H1 (cell line): ENCODE data around the gene MAVS. TPM values are rescaled to one million over a fixed set of nuclear protein-coding genes. Genes with fewer than 3 reads are reported as not detected.

Experiments
- CTCF ChIA-PET: fragments of 300-600 bp; sonication (Branson Sonifier 250); formaldehyde crosslinking; loops from one replicate; lab custom pipeline; 2021; ENCODE audit not compliant: partially characterized antibody; lab: Charles Lee
- POLR2A ChIA-PET: fragments of 300-600 bp; sonication (Branson Sonifier 250); formaldehyde crosslinking; loops from one replicate; lab custom pipeline; 2021; ENCODE audit warnings: inconsistent platforms; ENCODE audit not compliant: partially characterized antibody; lab: Charles Lee
- DNase-seq, 2 experiments: peaks; one replicate each; pipeline versions ENCODE4 v3.0.0 to v3.0.0-alpha.2; 2010 to 2022; ENCODE audit warnings: low spot score in 2 of 2, low read depth in 1 of 2, mixed read lengths in 1 of 2
- FAIRE-seq: peaks from 2 replicates; lab custom pipeline; 2011; peaks lifted over from hg19 to GRCh38; lab: Jason Lieb, UNC
- H2AFZ ChIP-seq: 2 replicates; pipeline ENCODE4 v1.8.1; 2012; ENCODE audit warnings: low read length, inconsistent platforms
- H2AK5ac ChIP-seq: 2 replicates; pipeline ENCODE4 v1.6.1; 2013; ENCODE audit warnings: low read depth, low read length
- H2BK120ac ChIP-seq: replicated peaks from 2 replicates; pipeline ENCODE3; 2013; ENCODE audit warnings: low read depth, low read length, inconsistent platforms
- H2BK12ac ChIP-seq: 2 replicates; pipeline ENCODE4 v1.6.1; 2013; ENCODE audit warnings: low read depth, low read length
- H2BK15ac ChIP-seq: 2 replicates; pipeline ENCODE4 v1.6.1; 2013; ENCODE audit warnings: low read length
- H2BK20ac ChIP-seq: 2 replicates; pipeline ENCODE4 v1.6.1; 2013; ENCODE audit warnings: low read length
- H2BK5ac ChIP-seq: 2 replicates; pipeline ENCODE4 v1.6.1; 2013; ENCODE audit warnings: low read depth, low read length
- H3K14ac ChIP-seq: 2 replicates; pipeline ENCODE4 v1.6.1; 2013; ENCODE audit warnings: inconsistent platforms; ENCODE audit not compliant: insufficient read length
- H3K18ac ChIP-seq: 2 replicates; pipeline ENCODE4 v1.6.1; 2013; ENCODE audit warnings: low read length; ENCODE audit errors: extremely low read depth
- H3K23ac ChIP-seq: 2 replicates; pipeline ENCODE4 v1.6.1; 2013; ENCODE audit warnings: inconsistent platforms; ENCODE audit not compliant: insufficient read length
- H3K23me2 ChIP-seq: 2 replicates; pipeline ENCODE4 v1.6.1; 2013; ENCODE audit warnings: low read depth, low read length
- H3K27ac ChIP-seq: 2 replicates; pipeline ENCODE4 v1.6.1; 2011; ENCODE audit warnings: low read depth, low read length, inconsistent platforms
- H3K27me3 ChIP-seq, 4 experiments: replicated peaks in 1 of 4; 1 replicate in 1 of 4; 2 replicates in 3 of 4; pipeline versions ENCODE4 v1.6.1 to v1.8.1; 2011 to 2013; ENCODE audit warnings: low read length in 3 of 4, mild to moderate bottlenecking in 3 of 4, inconsistent platforms in 2 of 4, mixed read lengths in 2 of 4, moderate library complexity in 1 of 4; ENCODE audit not compliant: control insufficient read depth in 3 of 4, insufficient read depth in 3 of 4; ENCODE audit errors: extremely low read depth in 1 of 4
- H3K36me3 ChIP-seq, 4 experiments: 2 replicates each; pipeline versions ENCODE4 v1.6.1 to v1.8.1; 2011 to 2013; ENCODE audit warnings: mild to moderate bottlenecking in 4 of 4, low read length in 3 of 4, moderate library complexity in 2 of 4, control low read depth in 1 of 4, inconsistent platforms in 1 of 4; ENCODE audit not compliant: insufficient read depth in 4 of 4, control insufficient read depth in 2 of 4
- H3K4ac ChIP-seq: replicated peaks from 2 replicates; pipeline ENCODE3; 2013; ENCODE audit warnings: low read length, low read depth, mixed read lengths, inconsistent platforms; ENCODE audit not compliant: insufficient read length
- H3K4me1 ChIP-seq, 4 experiments: replicated peaks in 1 of 4; 1 replicate in 1 of 4; 2 replicates in 3 of 4; pipeline versions ENCODE4 v1.6.1 to v1.8.1; 2011 to 2013; ENCODE audit warnings: low read length in 3 of 4, inconsistent platforms in 2 of 4, mixed read lengths in 1 of 4; ENCODE audit not compliant: insufficient read depth in 4 of 4, control insufficient read depth in 3 of 4
- H3K4me2 ChIP-seq, 2 experiments: 2 replicates each; pipeline versions ENCODE4 v1.6.1 to v1.8.1; 2011 to 2013; ENCODE audit warnings: low read depth in 2 of 2, low read length in 2 of 2, control low read depth in 1 of 2, inconsistent platforms in 1 of 2, mild to moderate bottlenecking in 1 of 2; ENCODE audit not compliant: insufficient read depth in 1 of 2
- H3K4me3 ChIP-seq, 4 experiments: fragments of 200-600, 300-600 bp in 1 of 4; sonication (generic), shearing (Covaris generic), sonication (Bioruptor Twin) in 1 of 4; 2 replicates each; pipeline versions ENCODE4 v1.5.1 to v1.8.1; 2011 to 2016; ENCODE audit warnings: low read length in 4 of 4, low read depth in 3 of 4, control low read depth in 2 of 4, inconsistent platforms in 2 of 4, mild to moderate bottlenecking in 2 of 4, mixed read lengths in 1 of 4, moderate library complexity in 1 of 4; ENCODE audit not compliant: insufficient read depth in 2 of 4; ENCODE audit errors: extremely low read depth in 1 of 4
- H3K56ac ChIP-seq: replicated peaks from 2 replicates; pipeline ENCODE3; 2013; ENCODE audit warnings: low read depth, mild to moderate bottlenecking, mixed read lengths, low read length, inconsistent platforms; ENCODE audit not compliant: insufficient read length
- H3K79me1 ChIP-seq: 2 replicates; pipeline ENCODE4 v1.6.1; 2013; ENCODE audit warnings: low read depth, low read length, control low read depth
- H3K79me2 ChIP-seq, 2 experiments: 2 replicates each; pipeline versions ENCODE4 v1.6.1 to v1.8.1; 2012 to 2013; ENCODE audit warnings: low read length in 2 of 2, mild to moderate bottlenecking in 2 of 2, inconsistent platforms in 1 of 2; ENCODE audit not compliant: insufficient read depth in 2 of 2, control insufficient read depth in 1 of 2
- H3K9ac ChIP-seq, 4 experiments: replicated peaks in 1 of 4; 1 replicate in 1 of 4; 2 replicates in 3 of 4; pipeline versions ENCODE4 v1.6.1 to v1.8.1; 2011 to 2013; ENCODE audit warnings: low read depth in 3 of 4, low read length in 3 of 4, control low read depth in 2 of 4, mild to moderate bottlenecking in 2 of 4, moderate library complexity in 2 of 4, inconsistent platforms in 1 of 4; ENCODE audit errors: extremely low read depth in 1 of 4
- H3K9me3 ChIP-seq, 2 experiments: 2 replicates each; pipeline versions ENCODE4 v1.6.1 to v1.8.1; 2012 to 2013; ENCODE audit warnings: mild to moderate bottlenecking in 2 of 2, moderate library complexity in 2 of 2, control low read depth in 1 of 2, inconsistent platforms in 1 of 2, low read depth in 1 of 2, low read length in 1 of 2, mixed read lengths in 1 of 2; ENCODE audit not compliant: insufficient read depth in 2 of 2
- H4K20me1 ChIP-seq, 2 experiments: replicated peaks in 1 of 2; 2 replicates each; pipeline versions ENCODE3 to v1.8.1; 2011 to 2013; ENCODE audit warnings: inconsistent platforms in 2 of 2, low read length in 2 of 2, mild to moderate bottlenecking in 1 of 2; ENCODE audit not compliant: insufficient read depth in 2 of 2, control insufficient read depth in 1 of 2
- H4K5ac ChIP-seq: 2 replicates; pipeline ENCODE4 v1.6.1; 2013; ENCODE audit warnings: low read length, low read depth, mixed read lengths, inconsistent platforms; ENCODE audit not compliant: insufficient read length
- H4K8ac ChIP-seq: 2 replicates; pipeline ENCODE4 v1.8.0; 2013; ENCODE audit warnings: mild to moderate bottlenecking, moderate library complexity, low read length, inconsistent platforms; ENCODE audit not compliant: insufficient read depth; ENCODE audit errors: extremely low read depth
- H4K91ac ChIP-seq: replicated peaks from 2 replicates; pipeline ENCODE3; 2013; ENCODE audit warnings: low read length, mixed read lengths, inconsistent platforms; ENCODE audit not compliant: insufficient read length
- EZH2 ChIP-seq: fragments of 200-600 bp; sonication (generic); IDR thresholded peaks from 2 replicates; pipeline ENCODE4 v1.7.1; 2012; ENCODE audit warnings: low read depth, mild to moderate bottlenecking, moderate library complexity, low read length, inconsistent platforms; ENCODE audit not compliant: severe bottlenecking
- PHF8 ChIP-seq: fragments of 200-600 bp; sonication (generic); conservative IDR thresholded peaks from 2 replicates; pipeline ENCODE4 v1.7.1; 2012; ENCODE audit warnings: low read depth, mild to moderate bottlenecking, inconsistent platforms, low read length, moderate library complexity
- WGBS, 2 experiments: shearing (Covaris generic) in 1 of 2; methylation state at CpG; one replicate each; pipeline versions ENCODE4 v1.1.6 to v1.1.7; 2013 to 2015; ENCODE audit warnings: low lambda C conversion rate in 2 of 2, mixed read lengths in 2 of 2, inconsistent platforms in 1 of 2, low coverage in 1 of 2, missing lambda C conversion rate in 1 of 2; ENCODE audit not compliant: insufficient replicate concordance in 2 of 2, insufficient coverage in 1 of 2, insufficient read length in 1 of 2; ENCODE audit errors: extremely low coverage in 1 of 2, missing lambda C conversion rate in 1 of 2; 5-methylcytosine and 5-hydroxymethylcytosine counted together
- polyA plus RNA-seq, 7 experiments: library from polyadenylated mRNA; depleted of rRNA in 3 of 7; stranded (reverse) in 5 of 7; unstranded in 2 of 7; fragments of >200 nt in 5 of 7; fragments of 200-250 nt in 2 of 7; gene quantifications; 1 replicate in 5 of 7; 2 replicates in 1 of 7; 4 replicates in 1 of 7; pipeline versions ENCODE4 v1.2.1 to v1.2.3, GENCODE V29; 2011 to 2013; ENCODE audit warnings: missing spikeins in 2 of 7, mixed read lengths in 2 of 7
- total RNA-seq: library from RNA; stranded (reverse); fragmentation: NEBNext Ultra II Directional; extraction: Animal tissue kit (Norgen Biotek cat#: 25700); gene quantifications from 2 replicates; pipeline ENCODE4 v1.2.1, GENCODE V29; 2021

MAVS gene
- total and polyA plus RNA-seq, 2 of the 8 experiments (the other 6 are each of a cell fraction or from before 2014, with no cell fraction given): 9.9 to 24.3 TPM

GRCh38 chr20:3826420-3826819 is 20.2 kb upstream of the MAVS start:
- Histone ChIP-seq H4K91ac (no peak overlapping the region), H2BK5ac (no peak overlapping the region), H2AK5ac (no peak overlapping the region), H3K9me3 (no peaks in the 10 kb centered on the region), H3K14ac (no peak overlapping the region), H3K79me2 (no peaks in the 10 kb centered on the region), H2BK20ac (no peak overlapping the region), H2BK15ac (no peak overlapping the region), H3K4ac (no peak overlapping the region), H2BK120ac (no peak overlapping the region), H3K23me2 (no peaks in the 10 kb centered on the region), H3K4me1 (peaks cover 0 to 2% (median under 1%) of the 10 kb centered on the region in 4 experiments; a peak in 1 of 7 replicates), H3K56ac (no peak overlapping the region), H3K4me3 (no peak overlapping the region), H3K18ac (no peak overlapping the region), H2BK12ac (no peak overlapping the region), H3K36me3 (no peaks in the 10 kb centered on the region), H2AFZ (no peak overlapping the region), H3K27me3 (no peaks in the 10 kb centered on the region), H3K4me2 (no peak overlapping the region), H3K79me1 (no peaks in the 10 kb centered on the region), H3K27ac (no peak overlapping the region), H4K8ac (no peak overlapping the region), H4K5ac (no peak overlapping the region), H3K23ac (no peak overlapping the region), H4K20me1 (no peaks in the 10 kb centered on the region), H3K9ac (no peak overlapping the region)
- 85% methylated on average over 4 of the region's 4 CpGs; no CpG with 5 or more reads in 1 of the 2 experiments for WGBS, 2 experiments
- DNase-seq: no peak
- ChIA-PET POLR2A (interaction anchor here (0.8 to 2.8 kb wide), 3 partner anchors 16 to 45 kb away, joined by 3 to 10 read pairs (median 5); no protein-coding TSS in a partner anchor), CTCF (interaction anchor here (0.5 to 4.7 kb wide), 7 partner anchors 8 to 84 kb away, joined by 3 to 35 read pairs (median 4); no protein-coding TSS in a partner anchor)
- FAIRE-seq: no peak
- TF ChIP-seq EZH2 (no peak), PHF8 (no peak)
- TF ChIP-seq, all 59 proteins: peak for 0
